ENCODE data around the gene COBLL1.

The COBLL1 gene

DNA sequence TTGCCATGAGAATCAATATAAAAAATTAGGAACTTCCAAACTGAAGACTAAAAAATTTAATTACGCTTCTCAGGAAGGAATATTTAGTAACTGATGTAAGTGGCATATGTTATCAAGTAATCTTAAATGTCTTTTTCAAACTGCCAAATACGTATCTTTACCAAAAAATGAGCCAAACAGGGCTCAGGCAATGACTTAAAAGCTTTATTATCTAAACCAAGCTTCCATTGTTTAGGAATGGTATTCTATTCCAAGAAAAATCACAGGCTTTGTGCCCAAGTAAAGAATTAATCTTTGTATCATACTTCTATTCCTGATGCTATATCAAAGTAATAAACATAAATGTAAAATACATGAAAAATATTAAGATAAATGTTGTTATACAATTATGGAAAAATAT, 148.7 kb downstream of the COBLL1 start:
- no peaks in the 10 kb centered on the region for H3K27me3 ChIP-seq (ENCODE audit: insufficient read depth, low read length)
- H3K27ac ChIP-seq (ENCODE audit: low read depth, low read length, poor library complexity, severe bottlenecking) = no peak overlapping the region
- H3K4me1 ChIP-seq (ENCODE audit: insufficient read depth, low read length, severe bottlenecking) = no peaks in the 10 kb centered on the region
- H3K4me2 ChIP-seq (ENCODE audit: low read length) = no peak overlapping the region
- H3K4me3 ChIP-seq (ENCODE audit: low read depth, low read length, poor library complexity, severe bottlenecking) = no peak overlapping the region
- H3K79me2 ChIP-seq (ENCODE audit: insufficient read depth, low read length) = no peaks in the 10 kb centered on the region
- no peaks in the 10 kb centered on the region for H3K36me3 ChIP-seq (ENCODE audit: insufficient read depth, low read length)
- no peaks in the 10 kb centered on the region for H3K9me3 ChIP-seq (ENCODE audit: low read length)
- no peak for TF ChIP-seq EZH2 (IDR thresholded peaks at IDR 0.05; ENCODE audit: borderline replicate concordance, low read length)
- TF ChIP-seq, protein P1, sequence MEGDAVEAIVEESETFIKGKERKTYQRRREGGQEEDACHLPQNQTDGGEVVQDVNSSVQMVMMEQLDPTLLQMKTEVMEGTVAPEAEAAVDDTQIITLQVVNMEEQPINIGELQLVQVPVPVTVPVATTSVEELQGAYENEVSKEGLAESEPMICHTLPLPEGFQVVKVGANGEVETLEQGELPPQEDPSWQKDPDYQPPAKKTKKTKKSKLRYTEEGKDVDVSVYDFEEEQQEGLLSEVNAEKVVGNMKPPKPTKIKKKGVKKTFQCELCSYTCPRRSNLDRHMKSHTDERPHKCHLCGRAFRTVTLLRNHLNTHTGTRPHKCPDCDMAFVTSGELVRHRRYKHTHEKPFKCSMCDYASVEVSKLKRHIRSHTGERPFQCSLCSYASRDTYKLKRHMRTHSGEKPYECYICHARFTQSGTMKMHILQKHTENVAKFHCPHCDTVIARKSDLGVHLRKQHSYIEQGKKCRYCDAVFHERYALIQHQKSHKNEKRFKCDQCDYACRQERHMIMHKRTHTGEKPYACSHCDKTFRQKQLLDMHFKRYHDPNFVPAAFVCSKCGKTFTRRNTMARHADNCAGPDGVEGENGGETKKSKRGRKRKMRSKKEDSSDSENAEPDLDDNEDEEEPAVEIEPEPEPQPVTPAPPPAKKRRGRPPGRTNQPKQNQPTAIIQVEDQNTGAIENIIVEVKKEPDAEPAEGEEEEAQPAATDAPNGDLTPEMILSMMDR (IDR thresholded peaks at IDR 0.05; ENCODE audit: low read length) = no peak
- H2AFZ ChIP-seq (ENCODE audit: low read length) = no peak overlapping the region
- no peaks in the 10 kb centered on the region for H3K9me2 ChIP-seq (ENCODE audit: low read depth, low read length)
- no peak overlapping the region for H3K9ac ChIP-seq (ENCODE audit: low read length)
- H4K20me1 ChIP-seq (ENCODE audit: insufficient read depth, low read length) = no peaks in the 10 kb centered on the region
- H3F3A ChIP-seq (ENCODE audit: insufficient read depth, low read length) = no peaks in the 10 kb centered on the region

DNA sequence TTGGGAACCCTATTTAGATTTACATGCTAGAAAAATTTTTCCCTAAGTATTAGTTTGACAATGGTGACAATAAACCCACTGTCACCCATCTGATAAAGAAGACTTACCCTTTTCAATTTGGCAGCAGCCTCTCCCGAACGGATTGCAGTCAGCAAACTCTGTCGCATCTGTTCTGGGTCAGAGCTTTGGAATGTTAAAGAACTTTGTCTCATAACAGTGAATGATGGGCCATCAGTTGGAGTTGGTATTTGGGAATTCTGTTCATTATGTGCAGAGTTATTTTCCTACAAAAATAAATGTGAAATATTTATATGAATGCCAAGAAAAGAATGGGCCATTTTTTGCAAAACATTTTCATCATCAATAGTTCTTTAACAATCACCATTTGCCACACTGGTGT, 149.5 kb downstream of the COBLL1 start:
- no peaks in the 10 kb centered on the region for H3K9me2 ChIP-seq (ENCODE audit: low read depth, low read length)
- H2AFZ ChIP-seq (ENCODE audit: low read length) = no peak overlapping the region
- no peaks in the 10 kb centered on the region for H4K20me1 ChIP-seq (ENCODE audit: insufficient read depth, low read length)
- no peaks in the 10 kb centered on the region for H3K9me3 ChIP-seq (ENCODE audit: low read length)
- no peak overlapping the region for H3K4me3 ChIP-seq (ENCODE audit: low read depth, low read length, poor library complexity, severe bottlenecking)
- no peaks in the 10 kb centered on the region for H3K4me1 ChIP-seq (ENCODE audit: insufficient read depth, low read length, severe bottlenecking)
- no peak overlapping the region for H3K4me2 ChIP-seq (ENCODE audit: low read length)
- no peaks in the 10 kb centered on the region for H3K36me3 ChIP-seq (ENCODE audit: insufficient read depth, low read length)
- TF ChIP-seq EZH2 (IDR thresholded peaks at IDR 0.05; ENCODE audit: borderline replicate concordance, low read length) = no peak
- TF ChIP-seq, protein P1 (IDR thresholded peaks at IDR 0.05; ENCODE audit: low read length) = no peak
- H3K27me3 ChIP-seq (ENCODE audit: insufficient read depth, low read length) = no peaks in the 10 kb centered on the region
- no peaks in the 10 kb centered on the region for H3K79me2 ChIP-seq (ENCODE audit: insufficient read depth, low read length)
- H3F3A ChIP-seq (ENCODE audit: insufficient read depth, low read length) = no peaks in the 10 kb centered on the region
- no peak overlapping the region for H3K9ac ChIP-seq (ENCODE audit: low read length)
- H3K27ac ChIP-seq (ENCODE audit: low read depth, low read length, poor library complexity, severe bottlenecking) = no peak overlapping the region

DNA sequence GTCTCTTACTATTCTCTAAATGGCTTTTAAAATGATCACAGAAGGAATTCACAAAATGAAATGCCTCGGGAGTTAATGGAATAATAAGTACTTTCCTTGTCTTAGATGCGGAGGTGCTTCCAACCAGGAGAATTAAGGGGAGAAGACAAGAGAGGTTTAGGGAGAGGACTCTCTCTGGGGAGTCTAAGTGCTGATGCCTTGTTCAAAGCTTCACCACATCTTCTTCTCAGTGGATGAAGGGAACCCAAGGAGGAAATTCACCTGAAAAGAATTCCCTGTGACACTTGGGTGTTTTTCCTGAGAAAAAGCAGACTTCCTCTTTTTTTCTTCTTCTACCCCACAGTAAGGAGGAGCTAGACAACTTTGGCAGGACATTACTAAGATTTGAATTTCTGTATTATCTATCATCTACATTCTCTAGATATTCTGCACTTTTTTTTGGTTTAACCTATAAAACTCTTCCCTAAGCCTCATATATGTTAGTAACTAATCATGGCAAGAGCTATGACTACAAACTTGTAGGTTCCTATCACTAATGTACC, 150.2 kb downstream of the COBLL1 start:
- Histone ChIP-seq H3K4me1 (ENCODE audit: insufficient read depth, low read length, severe bottlenecking) (no peaks in the 10 kb centered on the region), H3K4me3 (ENCODE audit: low read depth, low read length, poor library complexity, severe bottlenecking) (no peak overlapping the region)

More for the DNA sequence above, 150.2 kb downstream of the COBLL1 start:
- Histone ChIP-seq H3K9ac (ENCODE audit: low read length) (no peak overlapping the region), H2AFZ (ENCODE audit: low read length) (no peak overlapping the region), H3K36me3 (ENCODE audit: insufficient read depth, low read length) (no peaks in the 10 kb centered on the region), H4K20me1 (ENCODE audit: insufficient read depth, low read length) (no peaks in the 10 kb centered on the region), H3K27ac (ENCODE audit: low read depth, low read length, poor library complexity, severe bottlenecking) (no peak overlapping the region), H3K9me3 (ENCODE audit: low read length) (no peaks in the 10 kb centered on the region), H3K79me2 (ENCODE audit: insufficient read depth, low read length) (no peaks in the 10 kb centered on the region), H3K9me2 (ENCODE audit: low read depth, low read length) (no peaks in the 10 kb centered on the region), H3K27me3 (ENCODE audit: insufficient read depth, low read length) (no peaks in the 10 kb centered on the region), H3F3A (ENCODE audit: insufficient read depth, low read length) (no peaks in the 10 kb centered on the region), H3K4me2 (ENCODE audit: low read length) (no peak overlapping the region)
- TF ChIP-seq, protein P1 (IDR thresholded peaks at IDR 0.05; ENCODE audit: low read length) = no peak
- no peak for TF ChIP-seq EZH2 (IDR thresholded peaks at IDR 0.05; ENCODE audit: borderline replicate concordance, low read length)

Measured in OCI-LY1 (cell line).